ENCODE data around the gene PIP4P1.

Gene PIP4P1

DNA sequence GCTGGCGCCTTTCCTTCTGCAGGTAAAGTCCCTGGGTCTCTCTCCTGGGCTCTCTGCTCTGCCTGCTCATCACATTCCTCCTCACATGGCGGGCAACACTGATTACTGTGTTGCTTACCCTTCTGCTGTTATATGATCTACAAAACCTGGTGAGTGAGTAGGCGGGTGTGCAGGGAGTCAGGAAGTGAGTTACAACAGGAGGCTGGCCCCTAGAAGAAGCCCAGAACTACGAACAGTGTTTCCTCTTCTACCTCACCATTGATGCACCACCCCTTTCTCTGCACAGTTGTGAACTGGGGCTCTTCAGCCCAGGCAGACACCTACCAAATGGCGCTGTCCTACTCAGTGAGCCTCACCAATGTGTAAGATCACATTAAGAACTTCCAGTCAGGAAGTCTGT is 20.4 kb downstream of the PIP4P1 start:
- CTCF ChIA-PET: no interaction called here
- TF ChIP-seq ZNF384 (IDR thresholded peaks at IDR 0.05): no peak
- no peak for TF ChIP-seq L3MBTL2 (conservative IDR thresholded peaks at IDR 0.05)
- no peak for TF ChIP-seq HDGF (IDR thresholded peaks at IDR 0.05; ENCODE audit: borderline replicate concordance)
- TF ChIP-seq FOXK2 (IDR thresholded peaks at IDR 0.05): no peak
- no peak for TF ChIP-seq ELF4 (IDR thresholded peaks at IDR 0.05)
- no peak for TF ChIP-seq SP1 (IDR thresholded peaks at IDR 0.05)
- TF ChIP-seq NFRKB (IDR thresholded peaks at IDR 0.05): no peak
- TF ChIP-seq TARDBP (IDR thresholded peaks at IDR 0.05): no peak
- TF ChIP-seq, protein P1, sequence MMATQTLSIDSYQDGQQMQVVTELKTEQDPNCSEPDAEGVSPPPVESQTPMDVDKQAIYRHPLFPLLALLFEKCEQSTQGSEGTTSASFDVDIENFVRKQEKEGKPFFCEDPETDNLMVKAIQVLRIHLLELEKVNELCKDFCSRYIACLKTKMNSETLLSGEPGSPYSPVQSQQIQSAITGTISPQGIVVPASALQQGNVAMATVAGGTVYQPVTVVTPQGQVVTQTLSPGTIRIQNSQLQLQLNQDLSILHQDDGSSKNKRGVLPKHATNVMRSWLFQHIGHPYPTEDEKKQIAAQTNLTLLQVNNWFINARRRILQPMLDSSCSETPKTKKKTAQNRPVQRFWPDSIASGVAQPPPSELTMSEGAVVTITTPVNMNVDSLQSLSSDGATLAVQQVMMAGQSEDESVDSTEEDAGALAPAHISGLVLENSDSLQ (IDR thresholded peaks at IDR 0.05): no peak
- TF ChIP-seq FOXM1 (IDR thresholded peaks at IDR 0.05; ENCODE audit: borderline replicate concordance): no peak
- no peak for TF ChIP-seq CTBP1 (IDR thresholded peaks at IDR 0.05; ENCODE audit: borderline replicate concordance)
- TF ChIP-seq FOXA1 (IDR thresholded peaks at IDR 0.05): no peak
- DNase-seq (ENCODE audit: extremely low spot score): no peak
- POLR2A ChIA-PET: interaction anchor here (1.0 to 1.9 kb wide), 2 partner anchors 14 to 29 kb away, joined by 3 to 11 read pairs; partner anchors contain the start of genes APEX1 and OSGEP

GRCh38 chr14:20440465-20440864 is 20.8 kb downstream of the PIP4P1 start:
- no peak for DNase-seq (ENCODE audit: extremely low spot score)
- POLR2A ChIA-PET: interaction anchor here (1.0 kb wide), 1 partner anchor 29 kb away, joined by 3 read pairs; no protein-coding TSS in a partner anchor
- CTCF ChIA-PET: no interaction called here
- TF ChIP-seq TARDBP (IDR thresholded peaks at IDR 0.05): no peak
- TF ChIP-seq LEF1 (IDR thresholded peaks at IDR 0.05; ENCODE audit: borderline replicate concordance): no peak
- TF ChIP-seq, protein P1 (IDR thresholded peaks at IDR 0.05): no peak
- no peak for TF ChIP-seq FOXK2 (IDR thresholded peaks at IDR 0.05)
- TF ChIP-seq ELF4 (IDR thresholded peaks at IDR 0.05): no peak
- TF ChIP-seq FOXM1 (IDR thresholded peaks at IDR 0.05; ENCODE audit: borderline replicate concordance): no peak
- TF ChIP-seq HDGF (IDR thresholded peaks at IDR 0.05; ENCODE audit: borderline replicate concordance): no peak
- no peak for TF ChIP-seq ARNT (IDR thresholded peaks at IDR 0.05)
- no peak for TF ChIP-seq FOXA1 (IDR thresholded peaks at IDR 0.05)
- TF ChIP-seq L3MBTL2 (conservative IDR thresholded peaks at IDR 0.05): no peak
- no peak for TF ChIP-seq SUZ12 (IDR thresholded peaks at IDR 0.05)
- no peak for TF ChIP-seq BHLHE40 (IDR thresholded peaks at IDR 0.05; ENCODE audit: borderline replicate concordance)
- TF ChIP-seq ZNF384 (IDR thresholded peaks at IDR 0.05): no peak
- TF ChIP-seq CTBP1 (IDR thresholded peaks at IDR 0.05; ENCODE audit: borderline replicate concordance): no peak
- TF ChIP-seq SP1 (IDR thresholded peaks at IDR 0.05): no peak
- no peak for TF ChIP-seq NFRKB (IDR thresholded peaks at IDR 0.05)

DNA sequence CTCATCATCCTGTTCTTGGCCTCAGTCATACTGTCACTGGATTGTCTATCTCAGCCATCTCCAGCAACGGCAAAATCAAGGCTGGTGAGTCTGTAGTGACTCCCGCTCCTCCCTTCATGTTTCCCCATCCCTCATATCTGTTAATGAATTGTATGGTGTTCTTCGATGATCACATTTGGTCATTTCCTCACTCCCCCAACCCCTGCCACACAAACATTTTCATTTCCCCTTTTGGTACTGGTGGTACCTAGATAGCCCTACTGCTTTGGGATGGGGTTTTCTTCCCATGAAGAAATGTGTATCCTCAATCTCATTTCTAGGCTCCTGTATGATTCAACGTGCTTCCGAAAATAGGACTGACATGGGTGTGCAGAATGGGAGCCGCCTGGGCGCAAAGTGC is 22.6 kb downstream of the PIP4P1 start:
- ChIA-PET POLR2A (interaction anchor here (1.1 kb wide), 1 partner anchor 16 kb away, joined by 3 read pairs; the partner anchor contains the start of genes APEX1 and OSGEP), CTCF (no interaction called here)
- TF ChIP-seq ELF4 (IDR thresholded peaks at IDR 0.05): no peak
- TF ChIP-seq HDGF (IDR thresholded peaks at IDR 0.05; ENCODE audit: borderline replicate concordance): no peak
- no peak for TF ChIP-seq SP1 (IDR thresholded peaks at IDR 0.05)
- TF ChIP-seq LEF1 (IDR thresholded peaks at IDR 0.05; ENCODE audit: borderline replicate concordance): no peak
- TF ChIP-seq, protein P1 (IDR thresholded peaks at IDR 0.05): no peak
- no peak for TF ChIP-seq NFRKB (IDR thresholded peaks at IDR 0.05)
- TF ChIP-seq SUZ12 (IDR thresholded peaks at IDR 0.05): no peak
- TF ChIP-seq FOXA1 (IDR thresholded peaks at IDR 0.05): no peak
- no peak for TF ChIP-seq FOXM1 (IDR thresholded peaks at IDR 0.05; ENCODE audit: borderline replicate concordance)
- no peak for TF ChIP-seq TARDBP (IDR thresholded peaks at IDR 0.05)
- TF ChIP-seq FOXK2 (IDR thresholded peaks at IDR 0.05): no peak
- TF ChIP-seq ARNT (IDR thresholded peaks at IDR 0.05): no peak
- TF ChIP-seq CTBP1 (IDR thresholded peaks at IDR 0.05; ENCODE audit: borderline replicate concordance): no peak
- no peak for DNase-seq (ENCODE audit: extremely low spot score)

DNA sequence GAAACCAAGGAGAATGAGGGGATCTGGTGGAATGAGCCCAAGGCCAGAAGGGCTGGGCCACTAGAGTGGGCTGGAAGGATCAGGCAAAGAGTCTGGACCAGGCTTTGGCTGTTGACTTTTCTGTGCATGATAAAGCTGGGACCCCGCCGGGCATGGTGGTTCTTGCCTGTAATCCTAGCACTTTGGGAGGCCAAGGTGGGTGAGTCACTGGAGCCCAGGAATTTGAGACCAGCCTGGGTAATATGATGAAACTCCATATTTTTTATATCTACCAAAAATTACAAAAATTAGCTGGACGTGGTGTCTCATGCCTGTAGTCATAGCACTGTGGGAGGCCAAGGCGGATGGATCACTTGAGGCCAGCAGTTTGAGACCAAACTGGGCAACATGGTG is 24.9 kb downstream of the PIP4P1 start:
- no peak for DNase-seq (ENCODE audit: extremely low spot score)
- CTCF ChIA-PET: no interaction called here
- TF ChIP-seq SUZ12 (IDR thresholded peaks at IDR 0.05): no peak
- no peak for TF ChIP-seq HDGF (IDR thresholded peaks at IDR 0.05; ENCODE audit: borderline replicate concordance)
- no peak for TF ChIP-seq L3MBTL2 (conservative IDR thresholded peaks at IDR 0.05)
- TF ChIP-seq ZNF384 (IDR thresholded peaks at IDR 0.05): no peak
- POLR2A ChIA-PET: interaction anchor here (3.8 kb wide), 1 partner anchor 19 kb away, joined by 12 read pairs; the partner anchor contains the start of genes APEX1 and OSGEP

GRCh38 chr14:20435582-20436362 is 25.5 kb downstream of the PIP4P1 start, which contains the start of gene KLHL33:
KLHL33 (minus strand) TSS chr14:20436166; CDS start chr14:20435811, 355 bp downstream.
- POLR2A ChIA-PET: interaction anchor here (0.9 to 3.8 kb wide), 2 partner anchors 20 to 26 kb away, joined by 4 to 12 read pairs; partner anchors contain the start of genes APEX1, OSGEP and PIP4P1
- CTCF ChIA-PET: no interaction called here
- DNase-seq (ENCODE audit: extremely low spot score): no peak
- no peak for TF ChIP-seq FOXA1 (IDR thresholded peaks at IDR 0.05)
- TF ChIP-seq ELF4 (IDR thresholded peaks at IDR 0.05): no peak
- TF ChIP-seq, protein P1 (IDR thresholded peaks at IDR 0.05): no peak
- TF ChIP-seq CTBP1 (IDR thresholded peaks at IDR 0.05; ENCODE audit: borderline replicate concordance): no peak
- TF ChIP-seq L3MBTL2 (conservative IDR thresholded peaks at IDR 0.05): no peak
- no peak for TF ChIP-seq ZNF384 (IDR thresholded peaks at IDR 0.05)
- TF ChIP-seq BHLHE40 (IDR thresholded peaks at IDR 0.05; ENCODE audit: borderline replicate concordance): no peak
- no peak for TF ChIP-seq FOXK2 (IDR thresholded peaks at IDR 0.05)
- no peak for TF ChIP-seq SUZ12 (IDR thresholded peaks at IDR 0.05)
- no peak for TF ChIP-seq LEF1 (IDR thresholded peaks at IDR 0.05; ENCODE audit: borderline replicate concordance)
- no peak for TF ChIP-seq ARNT (IDR thresholded peaks at IDR 0.05)
- no peak for TF ChIP-seq NFRKB (IDR thresholded peaks at IDR 0.05)
- no peak for TF ChIP-seq HDGF (IDR thresholded peaks at IDR 0.05; ENCODE audit: borderline replicate concordance)
- no peak for TF ChIP-seq FOXM1 (IDR thresholded peaks at IDR 0.05; ENCODE audit: borderline replicate concordance)
- TF ChIP-seq SP1 (IDR thresholded peaks at IDR 0.05): no peak
- no peak for TF ChIP-seq TARDBP (IDR thresholded peaks at IDR 0.05)

Measured in HEK293T (cell line).